OCI-LY3 (cell line): ENCODE measurements around the gene CMIP.

Experiments used
- H2AFZ ChIP-seq: fragments of 200-600, 300-600 bp; shearing (Covaris generic); 2 replicates; pipeline ENCODE4 v1.6.0; 2014; ENCODE audit warnings: antibody characterized with exemption, low read depth, low read length
- H3K27ac ChIP-seq: fragments of 200-600, 300-600 bp; sonication (generic); 2 replicates; pipeline ENCODE4 v1.5.1; 2014; ENCODE audit warnings: mild to moderate bottlenecking, low read length, moderate library complexity, mixed read lengths
- H3K27me3 ChIP-seq: fragments of 200-600, 300-600 bp; sonication (generic); 2 replicates; pipeline ENCODE4 v1.6.1; 2014; ENCODE audit warnings: low read depth, low read length, mixed read lengths
- H3K36me3 ChIP-seq: fragments of 200-600, 300-600 bp; sonication (generic); replicated peaks from 2 replicates; pipeline ENCODE3; 2014; ENCODE audit warnings: low read depth, low read length, mixed read lengths
- H3K4me1 ChIP-seq: fragments of 300-600, 200-600 bp; sonication (generic); 2 replicates; pipeline ENCODE4 v1.6.1; 2014; ENCODE audit warnings: low read length, mixed read lengths
- H3K4me2 ChIP-seq: fragments of 200-600, 300-600 bp; sonication (generic); 2 replicates; pipeline ENCODE4 v1.6.1; 2014; ENCODE audit warnings: low read length, mixed read lengths
- H3K4me3 ChIP-seq: fragments of 300-600, 200-600 bp; sonication (generic); 2 replicates; pipeline ENCODE4 v1.5.1; 2014; ENCODE audit warnings: antibody characterized with exemption, mild to moderate bottlenecking, low read length, moderate library complexity
- H3K79me2 ChIP-seq: fragments of 300-600, 200-600 bp; shearing (Covaris generic); 2 replicates; pipeline ENCODE4 v1.6.1; 2014; ENCODE audit warnings: mild to moderate bottlenecking, low read length, mixed read lengths
- H3K9ac ChIP-seq: fragments of 300-600, 200-600 bp; shearing (Covaris generic); 2 replicates; pipeline ENCODE4 v1.6.0; 2014; ENCODE audit warnings: mild to moderate bottlenecking, low read length, moderate library complexity
- H3K9me3 ChIP-seq: fragments of 200-600, 300-600 bp; shearing (Covaris generic); 2 replicates; pipeline ENCODE4 v1.6.1; 2014; ENCODE audit warnings: low read length, mixed read lengths; ENCODE audit not compliant: insufficient read depth
- H4K20me1 ChIP-seq: fragments of 200-600, 300-600 bp; sonication (generic); 2 replicates; pipeline ENCODE4 v1.6.1; 2016; ENCODE audit warnings: low read length, mixed read lengths; ENCODE audit not compliant: insufficient read depth
- CTCF ChIP-seq: fragments of 200-600, 300-600 bp; sonication (generic); IDR thresholded peaks from 2 replicates; pipeline ENCODE4 v1.5.1; 2014; ENCODE audit warnings: antibody characterized with exemption, low read length, low read depth
- EZH2phosphoT487 ChIP-seq: fragments of 200-600 bp; shearing (Covaris generic); IDR thresholded peaks from 2 replicates; pipeline ENCODE4 v1.6.1; 2018; ENCODE audit warnings: antibody characterized with exemption, mixed run types, low read depth

CMIP gene

GRCh38 chr16:81539759-81540472 lies 95.3 kb downstream of the CMIP start:
- no peak for TF ChIP-seq EZH2phosphoT487
- no peak for TF ChIP-seq CTCF
- Histone ChIP-seq H4K20me1 (peaks cover 90% of the 10 kb centered on the region), H2AFZ (no peak overlapping the region), H3K9me3 (no peaks in the 10 kb centered on the region), H3K27me3 (no peaks in the 10 kb centered on the region), H3K9ac (no peak overlapping the region), H3K79me2 (peaks cover 71% of the 10 kb centered on the region), H3K4me3 (no peak overlapping the region), H3K4me2 (no peak overlapping the region), H3K27ac (no peak overlapping the region), H3K36me3 (no peaks in the 10 kb centered on the region), H3K4me1 (no peaks in the 10 kb centered on the region)

- Histone ChIP-seq H3K79me2 (peaks cover 73% of the 10 kb centered on the region), H3K36me3 (no peaks in the 10 kb centered on the region), H4K20me1 (peaks cover 90% of the 10 kb centered on the region), H3K4me2 (no peak overlapping the region), H3K4me1 (no peaks in the 10 kb centered on the region), H3K27me3 (no peaks in the 10 kb centered on the region), H2AFZ (no peak overlapping the region), H3K27ac (no peak overlapping the region), H3K4me3 (no peak overlapping the region), H3K9ac (no peak overlapping the region), H3K9me3 (no peaks in the 10 kb centered on the region)
- TF ChIP-seq CTCF (no peak), EZH2phosphoT487 (no peak)
These were observed 96.7 kb downstream of the CMIP start for GRCh38 chr16:81541314-81541713.

- Histone ChIP-seq H3K4me2 (no peak overlapping the region), H4K20me1 (peaks cover 93% of the 10 kb centered on the region), H3K27me3 (no peaks in the 10 kb centered on the region), H3K79me2 (peaks cover 73% of the 10 kb centered on the region), H2AFZ (no peak overlapping the region), H3K4me3 (no peak overlapping the region), H3K9ac (no peak overlapping the region), H3K9me3 (no peaks in the 10 kb centered on the region), H3K27ac (no peak overlapping the region), H3K36me3 (no peaks in the 10 kb centered on the region), H3K4me1 (no peaks in the 10 kb centered on the region)
- TF ChIP-seq EZH2phosphoT487 (no peak), CTCF (no peak)
These were observed 98.3 kb downstream of the CMIP start for GRCh38 chr16:81542609-81543570.

GRCh38 chr16:81543571-81543970 lies 99.0 kb downstream of the CMIP start:
- H3K4me1 ChIP-seq, result peaks cover 3% of the 10 kb centered on the region
- TF ChIP-seq EZH2phosphoT487 (no peak), CTCF (no peak)
- H3K9ac ChIP-seq, result no peak overlapping the region
- no peaks in the 10 kb centered on the region for H3K27me3 ChIP-seq
- no peak overlapping the region for H2AFZ ChIP-seq
- no peak overlapping the region for H3K4me3 ChIP-seq
- peaks cover 73% of the 10 kb centered on the region for H3K79me2 ChIP-seq
- H4K20me1 ChIP-seq, result peaks cover 93% of the 10 kb centered on the region
- H3K4me2 ChIP-seq, result no peak overlapping the region
- no peaks in the 10 kb centered on the region for H3K36me3 ChIP-seq
- H3K9me3 ChIP-seq, result no peaks in the 10 kb centered on the region
- no peak overlapping the region for H3K27ac ChIP-seq
